ENCODE data around the gene DPY19L3. TPM values are rescaled to one million over a fixed set of nuclear protein-coding genes. Genes with fewer than 3 reads are reported as not detected.
"Not testable (repeated sequence)": the region's sequence is repeated elsewhere in the genome, so short reads cannot be mapped to it uniquely, and the experiment has no call there.

DPY19L3 gene
- total RNA-seq, 1 donor from 2014 or later, result 115 TPM

DNA sequence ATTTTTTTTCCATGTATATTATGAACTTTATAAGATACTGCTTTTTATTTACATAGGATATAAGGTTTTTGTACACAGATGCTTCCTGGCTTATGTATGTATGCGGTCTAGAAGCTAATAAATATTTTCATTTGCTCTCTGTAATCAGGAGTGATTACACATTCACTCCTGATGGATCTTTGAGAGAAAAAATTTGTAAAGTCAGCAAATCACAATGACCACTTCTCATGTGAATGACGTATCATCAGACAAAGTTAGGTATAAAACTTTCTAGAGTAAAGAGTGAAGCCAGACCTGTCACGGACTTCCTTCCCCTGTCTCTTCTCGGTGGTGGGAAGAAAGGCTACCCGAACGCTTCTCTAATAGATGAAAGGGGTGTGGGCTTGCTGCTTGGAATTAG is 31.1 kb downstream of the DPY19L3 start:
- Histone ChIP-seq H3K4me1 (no peaks in the 10 kb centered on the region), H3K36me3 (peaks cover 3 to 30% of the 10 kb centered on the region in 2 donors), H3K4me3 (no peak overlapping the region), H3K27ac (no peak overlapping the region), H3K9me3 (no peaks in the 10 kb centered on the region), H3K27me3 (no peaks in the 10 kb centered on the region)
- no peak for DNase-seq (ENCODE audit: low spot score in 2 of 2)
- intact Hi-C loops (cut with DNase I), result no loop called here
- TF ChIP-seq, protein P1, sequence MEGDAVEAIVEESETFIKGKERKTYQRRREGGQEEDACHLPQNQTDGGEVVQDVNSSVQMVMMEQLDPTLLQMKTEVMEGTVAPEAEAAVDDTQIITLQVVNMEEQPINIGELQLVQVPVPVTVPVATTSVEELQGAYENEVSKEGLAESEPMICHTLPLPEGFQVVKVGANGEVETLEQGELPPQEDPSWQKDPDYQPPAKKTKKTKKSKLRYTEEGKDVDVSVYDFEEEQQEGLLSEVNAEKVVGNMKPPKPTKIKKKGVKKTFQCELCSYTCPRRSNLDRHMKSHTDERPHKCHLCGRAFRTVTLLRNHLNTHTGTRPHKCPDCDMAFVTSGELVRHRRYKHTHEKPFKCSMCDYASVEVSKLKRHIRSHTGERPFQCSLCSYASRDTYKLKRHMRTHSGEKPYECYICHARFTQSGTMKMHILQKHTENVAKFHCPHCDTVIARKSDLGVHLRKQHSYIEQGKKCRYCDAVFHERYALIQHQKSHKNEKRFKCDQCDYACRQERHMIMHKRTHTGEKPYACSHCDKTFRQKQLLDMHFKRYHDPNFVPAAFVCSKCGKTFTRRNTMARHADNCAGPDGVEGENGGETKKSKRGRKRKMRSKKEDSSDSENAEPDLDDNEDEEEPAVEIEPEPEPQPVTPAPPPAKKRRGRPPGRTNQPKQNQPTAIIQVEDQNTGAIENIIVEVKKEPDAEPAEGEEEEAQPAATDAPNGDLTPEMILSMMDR (IDR thresholded peaks at IDR 0.05), result no peak

DNA sequence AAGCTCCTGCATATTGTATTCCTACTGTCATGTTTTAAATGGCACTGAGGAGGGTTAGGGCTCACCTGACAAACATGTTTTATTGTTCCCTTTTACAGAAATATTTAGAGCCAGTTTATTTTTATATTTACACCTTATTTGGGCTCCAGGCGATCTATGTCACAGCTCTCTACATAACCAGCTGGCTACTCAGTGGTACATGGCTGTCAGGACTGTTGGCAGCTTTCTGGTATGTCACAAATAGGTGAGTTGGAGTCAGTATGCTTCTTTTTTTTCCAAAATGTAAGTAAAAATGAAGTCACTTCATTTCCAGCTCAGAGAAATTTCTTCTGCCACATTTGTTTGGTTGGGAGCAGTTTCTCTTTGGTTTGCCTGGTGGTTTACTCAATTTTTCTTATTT is 31.5 kb downstream of the DPY19L3 start:
- Histone ChIP-seq H3K9me3 (no peaks in the 10 kb centered on the region), H3K36me3 (peaks cover 3 to 30% of the 10 kb centered on the region in 2 donors), H3K27me3 (no peaks in the 10 kb centered on the region), H3K4me3 (no peak overlapping the region), H3K27ac (no peak overlapping the region), H3K4me1 (no peaks in the 10 kb centered on the region)
- no peak for DNase-seq (ENCODE audit: low spot score in 2 of 2)
- TF ChIP-seq, protein P1 (IDR thresholded peaks at IDR 0.05), result no peak
- intact Hi-C loops (cut with DNase I), result no loop called here

DNA sequence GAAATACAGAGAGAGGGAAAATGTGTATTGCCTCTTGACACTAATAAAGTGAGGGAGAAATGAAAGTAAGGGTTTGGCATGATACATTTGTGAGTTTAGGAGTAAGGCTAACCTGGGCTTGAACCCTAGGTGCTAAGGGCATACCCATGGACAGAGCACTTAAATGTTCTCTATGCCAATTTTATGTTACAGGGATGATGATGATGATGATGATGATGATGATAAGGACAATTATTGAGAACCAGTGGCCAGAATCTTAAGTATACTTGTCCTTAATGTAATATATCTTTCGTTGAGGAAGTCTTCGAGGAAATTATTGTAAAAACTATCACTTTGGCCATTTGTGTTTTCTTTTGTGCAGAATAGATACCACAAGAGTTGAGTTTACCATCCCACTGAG is 33.2 kb downstream of the DPY19L3 start:
- intact Hi-C loops (cut with DNase I), result no loop called here
- H3K9me3 ChIP-seq, result no peaks in the 10 kb centered on the region
- H3K4me3 ChIP-seq, result no peak overlapping the region
- no peaks in the 10 kb centered on the region for H3K4me1 ChIP-seq
- TF ChIP-seq, protein P1 (IDR thresholded peaks at IDR 0.05), result no peak
- peaks cover 3 to 37% of the 10 kb centered on the region in 2 donors for H3K36me3 ChIP-seq
- no peak for DNase-seq (ENCODE audit: low spot score in 2 of 2)
- no peaks in the 10 kb centered on the region for H3K27me3 ChIP-seq
- no peak overlapping the region for H3K27ac ChIP-seq

DNA sequence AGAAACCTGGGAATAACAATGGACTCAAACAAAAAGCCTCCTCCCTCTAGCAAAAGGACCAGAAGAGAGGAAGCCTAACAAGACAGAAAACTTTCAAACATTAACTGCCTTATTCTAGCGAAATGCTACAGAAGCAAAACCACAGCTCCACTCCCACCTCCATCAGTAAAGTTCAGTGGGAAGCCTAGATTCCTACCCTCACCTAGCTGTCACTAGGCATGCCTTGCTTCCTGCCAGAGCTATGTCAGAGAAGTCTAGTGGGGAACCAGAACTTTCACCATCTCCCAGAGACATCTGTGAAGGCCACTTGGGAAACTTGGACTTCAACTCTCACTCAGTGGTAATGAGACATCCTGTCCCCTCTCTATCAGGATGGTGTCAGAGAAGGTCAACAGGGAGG is 37.1 kb downstream of the DPY19L3 start:
- Histone ChIP-seq H3K4me3 (no peak overlapping the region), H3K9me3 (no peaks in the 10 kb centered on the region), H3K36me3 (peaks cover 3 to 19% of the 10 kb centered on the region in 2 donors), H3K4me1 (no peaks in the 10 kb centered on the region), H3K27ac (no peak overlapping the region), H3K27me3 (no peaks in the 10 kb centered on the region)
- intact Hi-C loops (cut with DNase I), result no loop called here
- no peak for DNase-seq (ENCODE audit: low spot score in 2 of 2)
- TF ChIP-seq, protein P1 (IDR thresholded peaks at IDR 0.05), result no peak

DNA sequence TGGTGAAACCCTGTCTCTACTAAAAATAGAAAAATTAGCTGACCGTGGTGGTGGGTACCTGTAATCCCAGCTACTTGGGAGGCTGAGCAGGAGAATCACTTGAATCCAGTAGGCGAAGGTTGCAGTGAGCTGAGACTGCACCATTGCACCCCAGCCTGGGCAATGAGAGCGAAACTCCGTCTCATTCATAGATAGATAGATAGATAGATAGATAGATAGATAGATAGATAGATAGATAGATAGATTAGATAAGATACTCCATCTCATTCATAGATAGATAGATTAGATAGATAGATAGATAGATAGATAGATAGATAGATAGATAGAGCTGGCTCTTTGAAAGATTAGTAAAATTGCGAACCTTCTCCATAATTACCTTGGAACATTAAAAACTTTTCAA is 42.0 kb downstream of the DPY19L3 start:
- intact Hi-C loops (cut with DNase I); H3K9me3 ChIP-seq; H3K27me3 ChIP-seq; H3K4me3 ChIP-seq; DNase-seq (ENCODE audit: low spot score in 2 of 2); H3K4me1 ChIP-seq; H3K27ac ChIP-seq: not testable (repeated sequence)
- H3K36me3 ChIP-seq, result peaks cover 0 to 16% of the 10 kb centered on the region in 2 donors

DNA sequence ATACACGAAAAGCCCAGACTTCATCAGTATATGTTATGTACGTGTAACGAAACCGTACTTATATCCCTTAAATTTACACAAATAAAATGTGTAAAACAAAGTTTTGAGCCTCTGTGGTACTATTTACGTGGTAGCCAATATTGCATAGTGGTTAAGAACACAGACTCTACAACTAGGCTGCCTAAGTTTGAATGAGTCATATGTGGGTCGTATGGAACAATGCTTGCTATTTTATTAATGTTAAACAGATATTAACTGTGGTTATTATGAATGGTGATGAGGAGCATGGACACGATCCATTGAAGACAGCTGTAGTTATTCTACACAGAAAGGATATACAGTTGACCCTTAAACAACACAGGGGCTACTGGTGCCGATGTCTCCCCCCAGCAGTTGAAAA is 42.5 kb downstream of the DPY19L3 start:
- intact Hi-C loops (cut with DNase I), result no loop called here
- Histone ChIP-seq H3K9me3 (no peaks in the 10 kb centered on the region), H3K4me1 (no peaks in the 10 kb centered on the region), H3K36me3 (peaks cover 0 to 11% of the 10 kb centered on the region in 2 donors), H3K4me3 (no peak overlapping the region), H3K27ac (no peak overlapping the region), H3K27me3 (no peaks in the 10 kb centered on the region)
- DNase-seq (ENCODE audit: low spot score in 2 of 2), result no peak
- TF ChIP-seq, protein P1 (IDR thresholded peaks at IDR 0.05), result no peak

Measured in ascending aorta (tissue), 2 donors.